Lung (tissue), 12 donors: ENCODE measurements around the gene RAB3IL1. TPM values are rescaled to one million over a fixed set of nuclear protein-coding genes. Genes with fewer than 3 reads are reported as not detected.

Experiments
- ATAC-seq: fragments of 200-7000 bp; cut with Tn5 transposase; one replicate; pipeline ENCODE4 v1.9.1; 2020; ENCODE audit warnings: moderate number of reproducible peaks; ENCODE audit not compliant: insufficient read depth, low FRiP score
- DNase-seq, 3 donors: peaks; one replicate each; pipeline ENCODE4 v3.0.0-alpha.2; 2013 to 2017
- H3K27ac ChIP-seq, 2 donors: one replicate each; pipeline ENCODE4 v1.5.1; 2013; ENCODE audit warnings: mild to moderate bottlenecking in 2 of 2, moderate library complexity in 2 of 2, control low read depth in 1 of 2, inconsistent platforms in 1 of 2, low read depth in 1 of 2, low read length in 1 of 2
- H3K27me3 ChIP-seq, 3 donors: one replicate each; pipeline ENCODE4 v1.5.1; 2013; ENCODE audit warnings: low read length in 2 of 3; ENCODE audit not compliant: control insufficient read depth in 3 of 3, insufficient read depth in 3 of 3
- H3K36me3 ChIP-seq, 4 donors: one replicate each; pipeline ENCODE4 v1.5.1; 2013; ENCODE audit warnings: low read length in 4 of 4, mild to moderate bottlenecking in 1 of 4, moderate library complexity in 1 of 4; ENCODE audit not compliant: control insufficient read depth in 4 of 4, insufficient read depth in 4 of 4
- H3K4me1 ChIP-seq, 5 donors: one replicate each; pipeline ENCODE4 v1.5.1; 2013; ENCODE audit warnings: low read length in 5 of 5, mild to moderate bottlenecking in 2 of 5, moderate library complexity in 1 of 5; ENCODE audit not compliant: control insufficient read depth in 5 of 5, insufficient read depth in 5 of 5
- H3K4me3 ChIP-seq: one replicate; pipeline ENCODE4 v1.5.1; 2013; ENCODE audit warnings: mild to moderate bottlenecking, control low read depth, moderate library complexity
- H3K9ac ChIP-seq, 2 donors: one replicate each; pipeline ENCODE4 v1.5.1; 2013; ENCODE audit warnings: low read length in 2 of 2, control low read depth in 1 of 2; ENCODE audit not compliant: insufficient read depth in 1 of 2
- H3K9me3 ChIP-seq, 4 donors: one replicate each; pipeline ENCODE4 v1.5.1; 2013; ENCODE audit warnings: low read length in 3 of 4, mild to moderate bottlenecking in 1 of 4, moderate library complexity in 1 of 4; ENCODE audit not compliant: control insufficient read depth in 4 of 4, insufficient read depth in 3 of 4
- WGBS, 2 donors: extraction: QIAGEN DNeasy Blood & Tissue Kit; methylation state at CpG; one replicate each; pipeline ENCODE4 v1.1.7; 2013; 5-methylcytosine and 5-hydroxymethylcytosine counted together
- polyA plus RNA-seq, 2 donors: library from polyadenylated mRNA; stranded (reverse); fragments of 200-250 nt; gene quantifications; one replicate each; pipeline ENCODE4 v1.2.1, GENCODE V29; 2013
- total RNA-seq, 2 donors: library from RNA; depleted of rRNA in 1 of 2; stranded (reverse); fragments of >200 nt in 1 of 2; gene quantifications; one replicate each; pipeline ENCODE4 v1.2.1, GENCODE V29; 2014 to 2021
- TF ChIP-seq, protein P1 (sequence below): IDR thresholded peaks from 2 replicates; pipeline ENCODE4 v1.5.1; 2012; ENCODE audit warnings: mild to moderate bottlenecking; ENCODE audit errors: control extremely low read depth, extremely low read depth
- donor health status: control.
- donor health status: control.
- donor health status: Bipolar disorder and iron deficiency.
- donor health status: healthy.
- donor health status: DM: yes; HTN: yes; CAD: no.

Gene RAB3IL1
- total and polyA plus RNA-seq, 4 donors, result 6.7 to 20.8 (median 9.8) TPM

DNA sequence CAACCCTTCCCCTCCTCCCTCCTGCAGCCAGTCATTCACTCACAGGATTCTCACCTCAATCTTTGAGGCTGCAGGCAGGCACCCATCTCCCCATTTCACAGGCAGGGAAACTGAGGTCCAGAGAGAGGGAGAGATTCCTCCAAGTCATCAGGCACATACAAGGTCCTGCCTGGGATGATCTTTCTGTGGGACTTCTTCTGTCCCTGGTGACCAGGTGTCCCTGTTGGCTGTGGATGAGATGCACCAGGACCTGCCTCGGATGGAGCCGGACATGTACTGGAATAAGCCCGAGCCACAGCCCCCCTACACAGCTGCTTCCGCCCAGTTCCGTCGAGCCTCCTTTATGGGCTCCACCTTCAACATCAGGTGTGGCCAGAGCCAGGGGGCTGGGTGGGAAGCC, 42.3 kb upstream of the RAB3IL1 start:
- 90 to 98% methylated on average over 6 of the region's 6 CpGs for WGBS, 2 donors
- DNase-seq (no peak), ATAC-seq (no peak)

GRCh38 chr11:61959114-61959513, 41.7 kb upstream of the RAB3IL1 start:
- peaks cover 0 to 21% (median 4%) of the 10 kb centered on the region in 5 donors for H3K4me1 ChIP-seq

More for the DNA sequence above, 42.3 kb upstream of the RAB3IL1 start:
- Histone ChIP-seq H3K4me3 (no peak overlapping the region), H3K27ac (no peak overlapping the region), H3K4me1 (peaks cover 0 to 21% (median 3%) of the 10 kb centered on the region in 5 donors), H3K9ac (no peak overlapping the region), H3K27me3 (peaks cover 0 to 3% (median 0%) of the 10 kb centered on the region in 3 donors), H3K36me3 (peaks cover 4 to 36% (median 24%) of the 10 kb centered on the region in 4 donors), H3K9me3 (no peaks in the 10 kb centered on the region)
- TF ChIP-seq, protein P1, sequence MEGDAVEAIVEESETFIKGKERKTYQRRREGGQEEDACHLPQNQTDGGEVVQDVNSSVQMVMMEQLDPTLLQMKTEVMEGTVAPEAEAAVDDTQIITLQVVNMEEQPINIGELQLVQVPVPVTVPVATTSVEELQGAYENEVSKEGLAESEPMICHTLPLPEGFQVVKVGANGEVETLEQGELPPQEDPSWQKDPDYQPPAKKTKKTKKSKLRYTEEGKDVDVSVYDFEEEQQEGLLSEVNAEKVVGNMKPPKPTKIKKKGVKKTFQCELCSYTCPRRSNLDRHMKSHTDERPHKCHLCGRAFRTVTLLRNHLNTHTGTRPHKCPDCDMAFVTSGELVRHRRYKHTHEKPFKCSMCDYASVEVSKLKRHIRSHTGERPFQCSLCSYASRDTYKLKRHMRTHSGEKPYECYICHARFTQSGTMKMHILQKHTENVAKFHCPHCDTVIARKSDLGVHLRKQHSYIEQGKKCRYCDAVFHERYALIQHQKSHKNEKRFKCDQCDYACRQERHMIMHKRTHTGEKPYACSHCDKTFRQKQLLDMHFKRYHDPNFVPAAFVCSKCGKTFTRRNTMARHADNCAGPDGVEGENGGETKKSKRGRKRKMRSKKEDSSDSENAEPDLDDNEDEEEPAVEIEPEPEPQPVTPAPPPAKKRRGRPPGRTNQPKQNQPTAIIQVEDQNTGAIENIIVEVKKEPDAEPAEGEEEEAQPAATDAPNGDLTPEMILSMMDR, result no peak

DNA sequence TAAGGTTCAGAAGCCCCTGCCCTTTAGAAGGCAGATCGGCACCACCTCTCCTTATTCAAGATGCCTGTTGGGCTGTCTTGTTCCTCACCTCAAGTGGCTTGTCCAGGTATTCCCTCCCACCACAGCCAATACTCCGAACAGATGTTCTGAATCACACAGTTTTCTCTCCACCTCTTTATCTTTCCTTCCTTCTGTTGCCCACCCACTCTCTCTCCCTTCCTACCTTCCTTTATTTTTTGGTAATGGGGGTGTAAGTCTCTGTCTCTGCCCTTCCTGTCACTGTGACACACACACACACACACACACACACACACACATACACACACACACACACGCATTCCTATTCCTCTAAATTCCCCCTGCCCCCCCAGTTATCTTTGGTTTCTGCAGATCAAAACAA, 41.2 kb upstream of the RAB3IL1 start:
- Histone ChIP-seq H3K9me3 (no peaks in the 10 kb centered on the region), H3K9ac (no peak overlapping the region), H3K4me1 (peaks cover 0 to 19% (median 4%) of the 10 kb centered on the region in 5 donors), H3K4me3 (no peak overlapping the region), H3K27ac (no peak overlapping the region), H3K36me3 (peaks cover 0 to 30% (median 17%) of the 10 kb centered on the region in 4 donors), H3K27me3 (peaks cover 0 to 3% (median 0%) of the 10 kb centered on the region in 3 donors)
- DNase-seq (no peak), ATAC-seq (no peak)
- WGBS, 2 donors, result 70 to 79% methylated on average over 3 of the region's 3 CpGs
- TF ChIP-seq, protein P1, result no peak

More at GRCh38 chr11:61959114-61959513, 41.7 kb upstream of the RAB3IL1 start:
- H3K27me3 ChIP-seq, result peaks cover 0 to 3% (median 0%) of the 10 kb centered on the region in 3 donors
- H3K27ac ChIP-seq, result no peak overlapping the region
- no peak for ATAC-seq
- no peak overlapping the region for H3K4me3 ChIP-seq
- TF ChIP-seq, protein P1, result no peak
- no peak for DNase-seq
- WGBS, 2 donors, result 39 to 50% methylated on average over 2 of the region's 2 CpGs
- H3K36me3 ChIP-seq, result peaks cover 3 to 31% (median 22%) of the 10 kb centered on the region in 4 donors
- H3K9me3 ChIP-seq, result no peaks in the 10 kb centered on the region
- no peak overlapping the region for H3K9ac ChIP-seq
